Measurements from ENCODE around the gene CLSTN2. TPM values are rescaled to one million over a fixed set of nuclear protein-coding genes. Genes with fewer than 3 reads are reported as not detected.

Gene CLSTN2
- total and polyA plus RNA-seq, 2 experiments from 2014 or later: 3.5 to 7.0 TPM

- Histone ChIP-seq H3K4me3 (no peak overlapping the region), H3K9me3 (ENCODE audit: low read depth) (no peaks in the 10 kb centered on the region), H3K27me3 (no peaks in the 10 kb centered on the region), H3K27ac (no peak overlapping the region), H3K36me3 (no peaks in the 10 kb centered on the region), H3K4me1 (ENCODE audit: low read depth) (no peaks in the 10 kb centered on the region)
- DNase-seq (ENCODE audit: low read depth in 1 of 2, low spot score in 1 of 2): no peak
- no peak for TF ChIP-seq CTCF (IDR thresholded peaks at IDR 0.05; ENCODE audit: low read depth, low read length)
Measured at GRCh38 chr3:140020541-140020940, 85.6 kb downstream of the CLSTN2 start.

- Histone ChIP-seq H3K27ac (no peak overlapping the region), H3K27me3 (no peaks in the 10 kb centered on the region), H3K4me1 (ENCODE audit: low read depth) (no peaks in the 10 kb centered on the region), H3K36me3 (no peaks in the 10 kb centered on the region), H3K4me3 (no peak overlapping the region), H3K9me3 (ENCODE audit: low read depth) (no peaks in the 10 kb centered on the region)
- no peak for DNase-seq (ENCODE audit: low read depth in 1 of 2, low spot score in 1 of 2)
- TF ChIP-seq CTCF (IDR thresholded peaks at IDR 0.05; ENCODE audit: low read depth, low read length): no peak
Measured at GRCh38 chr3:140021269-140021668, 86.3 kb downstream of the CLSTN2 start.

- no peaks in the 10 kb centered on the region for H3K27me3 ChIP-seq
- H3K4me1 ChIP-seq (ENCODE audit: low read depth): no peaks in the 10 kb centered on the region
- H3K27ac ChIP-seq: no peak overlapping the region
- no peak for TF ChIP-seq CTCF (IDR thresholded peaks at IDR 0.05; ENCODE audit: low read depth, low read length)
- H3K36me3 ChIP-seq: no peaks in the 10 kb centered on the region
- H3K4me3 ChIP-seq: no peak overlapping the region
- DNase-seq (ENCODE audit: low read depth in 1 of 2, low spot score in 1 of 2): no peak
- H3K9me3 ChIP-seq (ENCODE audit: low read depth): no peaks in the 10 kb centered on the region
Measured at GRCh38 chr3:140022066-140022770, 87.2 kb downstream of the CLSTN2 start.

GRCh38 chr3:140023616-140024530, 88.9 kb downstream of the CLSTN2 start:
- TF ChIP-seq CTCF (IDR thresholded peaks at IDR 0.05; ENCODE audit: low read depth, low read length): no peak
- Histone ChIP-seq H3K36me3 (no peaks in the 10 kb centered on the region), H3K27ac (no peak overlapping the region), H3K4me1 (ENCODE audit: low read depth) (no peaks in the 10 kb centered on the region), H3K4me3 (no peak overlapping the region), H3K9me3 (ENCODE audit: low read depth) (no peaks in the 10 kb centered on the region), H3K27me3 (no peaks in the 10 kb centered on the region)
- no peak for DNase-seq (ENCODE audit: low read depth in 1 of 2, low spot score in 1 of 2)

- no peak for DNase-seq (ENCODE audit: low read depth in 1 of 2, low spot score in 1 of 2)
- H3K36me3 ChIP-seq: no peaks in the 10 kb centered on the region
- no peak overlapping the region for H3K4me3 ChIP-seq
- H3K4me1 ChIP-seq (ENCODE audit: low read depth): no peaks in the 10 kb centered on the region
- no peaks in the 10 kb centered on the region for H3K9me3 ChIP-seq (ENCODE audit: low read depth)
- no peak for TF ChIP-seq CTCF (IDR thresholded peaks at IDR 0.05; ENCODE audit: low read depth, low read length)
- H3K27ac ChIP-seq: no peak overlapping the region
- no peaks in the 10 kb centered on the region for H3K27me3 ChIP-seq
Measured at GRCh38 chr3:140031170-140031569, 96.2 kb downstream of the CLSTN2 start.

Measured in cardiac muscle cell (in vitro differentiated cells and primary cell).